GM18498 (cell line): ENCODE results near the gene EPHB3.
"Not testable (repeated sequence)": the region's sequence is repeated elsewhere in the genome, so short reads cannot be mapped to it uniquely, and the experiment has no call there.

Experiments used
- ATAC-seq: cut with Tn5 transposase; IDR thresholded peaks from one replicate; pipeline ENCODE4 v1.9.1; 2021; ENCODE audit warnings: mild to moderate bottlenecking, moderate library complexity; ENCODE audit not compliant: unreplicated experiment

EPHB3 gene

DNA sequence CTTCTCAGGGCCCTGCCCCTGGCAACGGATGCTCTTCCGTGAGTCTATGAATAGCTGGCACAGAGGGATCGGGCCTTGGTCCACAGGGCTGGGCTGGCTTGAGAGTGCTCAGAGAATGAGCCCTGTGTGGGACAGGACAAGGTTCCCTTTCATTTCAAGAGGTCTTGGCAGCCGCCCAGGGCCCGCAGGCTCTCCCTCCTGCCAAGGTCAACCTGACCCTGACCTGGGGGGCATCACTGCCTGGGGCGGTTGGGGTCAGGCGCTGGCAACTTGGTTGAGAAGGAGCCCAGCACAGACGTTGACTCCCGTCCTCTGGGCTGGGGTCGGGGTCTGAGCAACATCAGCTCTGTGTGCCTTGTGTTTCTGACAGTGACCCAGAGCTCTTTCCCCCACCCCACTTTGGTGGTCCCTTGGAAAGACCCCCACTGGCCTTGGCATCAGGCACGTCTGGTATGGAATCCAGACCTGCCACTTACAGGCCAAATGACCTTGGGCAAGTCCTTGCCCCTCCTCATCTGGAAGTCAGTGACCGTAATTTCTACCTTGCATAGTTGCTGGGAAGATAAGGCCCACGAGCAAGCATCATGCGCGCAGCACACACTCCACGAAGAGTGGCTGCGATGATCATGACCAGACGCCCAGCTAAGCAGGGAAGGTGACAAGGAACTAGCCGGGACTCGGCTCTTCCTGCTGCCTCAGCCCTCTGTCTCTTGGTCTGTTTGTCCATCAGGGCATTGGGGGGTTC is 36.4 kb downstream of the EPHB3 start:
- no peak for ATAC-seq

DNA sequence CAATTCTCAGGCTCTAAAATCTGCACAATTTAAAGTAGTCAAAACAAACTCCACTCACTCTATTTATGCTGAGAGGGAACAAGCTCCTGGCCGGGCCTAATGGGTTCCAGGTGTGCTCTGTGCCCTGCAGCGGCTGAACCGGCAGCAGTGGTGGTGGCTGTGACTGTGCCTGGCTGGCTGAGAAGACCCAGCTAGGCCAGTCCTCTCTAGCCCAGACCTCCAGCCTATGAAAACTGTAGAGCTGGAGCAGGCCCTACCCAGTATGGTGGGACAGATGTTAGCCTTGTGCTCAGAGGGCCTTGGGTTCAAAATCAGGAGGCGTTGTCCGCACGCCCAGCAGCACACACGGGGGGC is 37.0 kb downstream of the EPHB3 start:
- ATAC-seq = no peak

DNA sequence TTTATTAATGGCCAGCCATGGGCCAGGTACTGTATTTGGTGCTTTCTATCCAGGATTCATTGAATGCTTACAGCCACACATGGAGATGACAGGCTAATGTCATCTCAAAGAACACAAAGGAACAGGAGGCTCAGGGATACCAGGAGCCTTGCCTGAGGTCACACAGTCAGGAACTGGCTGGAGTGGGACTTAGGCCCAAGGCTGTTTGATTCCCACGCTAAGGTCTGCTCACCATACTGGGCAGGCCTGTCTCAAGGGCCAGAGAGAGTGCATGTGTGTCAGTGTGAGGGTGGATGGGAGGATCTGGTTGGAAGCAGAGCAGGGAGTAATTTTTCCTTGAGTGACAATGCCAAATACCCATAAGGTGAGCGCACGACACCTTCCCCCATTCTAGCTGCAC is 37.6 kb downstream of the EPHB3 start:
- no peak for ATAC-seq

DNA sequence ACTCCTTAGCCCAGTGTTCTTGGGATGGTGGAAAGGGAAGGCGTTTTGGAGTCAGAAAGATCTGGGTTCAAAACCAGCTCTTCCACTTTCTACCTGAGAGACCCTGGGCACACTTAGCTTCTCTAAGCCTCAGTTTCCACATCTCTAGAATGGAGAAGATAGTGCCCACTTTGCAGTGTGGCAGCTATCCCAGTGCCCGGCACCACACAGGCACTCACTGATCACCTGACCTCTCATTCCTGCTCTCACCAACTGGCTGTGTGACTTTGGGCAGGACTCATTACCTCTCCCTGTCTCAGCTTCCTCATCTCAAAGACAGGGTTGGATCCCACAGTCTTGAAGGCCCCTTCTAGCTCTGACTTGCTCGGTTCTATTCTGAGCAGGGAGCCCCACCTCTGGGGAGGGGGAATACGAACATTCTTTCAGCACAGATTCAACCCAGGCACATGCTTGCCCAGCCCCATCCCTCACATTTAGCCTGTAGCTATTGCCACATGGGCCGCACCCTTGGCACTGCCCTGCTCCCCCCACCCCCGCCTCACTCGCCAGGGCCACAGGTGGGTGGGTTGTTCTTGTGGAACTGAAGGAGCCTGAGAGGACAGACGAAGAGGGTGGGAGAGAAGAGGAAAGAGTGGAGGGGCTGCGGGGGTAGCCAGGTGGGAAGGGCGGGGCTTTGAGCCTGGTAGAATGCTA is 39.2 kb downstream of the EPHB3 start:
- no peak for ATAC-seq

DNA sequence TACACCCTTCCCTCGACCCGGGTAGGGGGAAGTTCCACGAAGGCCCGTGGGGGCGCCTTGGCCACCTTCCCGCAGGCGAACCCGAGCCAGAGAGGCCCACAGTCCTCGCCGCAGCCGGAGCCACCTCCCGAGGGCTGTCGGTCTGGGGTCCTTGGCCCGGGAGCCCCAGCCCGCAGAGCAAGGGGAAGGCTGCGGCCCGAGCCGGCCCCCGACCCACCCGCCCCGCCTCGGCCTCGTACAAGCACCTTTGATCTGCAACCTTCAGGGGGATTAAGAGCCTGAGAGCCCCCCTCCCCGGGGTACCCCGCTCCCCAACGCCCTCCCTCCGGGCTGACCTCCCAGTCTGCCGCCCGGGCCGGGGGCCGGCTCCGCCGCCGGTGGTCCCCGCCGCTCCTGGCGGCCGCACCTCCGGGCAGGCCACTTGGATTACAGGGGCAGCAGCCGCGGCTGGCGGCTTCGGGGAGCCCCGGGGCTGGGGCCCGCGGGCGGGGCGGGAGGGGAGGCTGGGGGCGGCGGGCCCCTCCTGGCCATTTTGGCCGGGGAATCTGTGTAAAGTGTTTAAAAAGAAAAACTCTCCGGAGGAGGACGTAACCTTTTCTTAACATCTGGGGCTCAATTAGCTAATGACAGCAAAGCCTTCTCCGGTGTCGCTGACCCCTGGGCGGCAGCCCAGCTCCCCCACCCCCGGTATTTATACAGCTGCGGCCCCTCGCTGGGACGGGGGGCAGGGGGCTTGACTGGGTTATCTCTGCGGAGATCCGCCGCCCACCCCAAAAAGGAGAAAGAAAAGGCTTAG is 40.2 kb downstream of the EPHB3 start:
- no peak for ATAC-seq

DNA sequence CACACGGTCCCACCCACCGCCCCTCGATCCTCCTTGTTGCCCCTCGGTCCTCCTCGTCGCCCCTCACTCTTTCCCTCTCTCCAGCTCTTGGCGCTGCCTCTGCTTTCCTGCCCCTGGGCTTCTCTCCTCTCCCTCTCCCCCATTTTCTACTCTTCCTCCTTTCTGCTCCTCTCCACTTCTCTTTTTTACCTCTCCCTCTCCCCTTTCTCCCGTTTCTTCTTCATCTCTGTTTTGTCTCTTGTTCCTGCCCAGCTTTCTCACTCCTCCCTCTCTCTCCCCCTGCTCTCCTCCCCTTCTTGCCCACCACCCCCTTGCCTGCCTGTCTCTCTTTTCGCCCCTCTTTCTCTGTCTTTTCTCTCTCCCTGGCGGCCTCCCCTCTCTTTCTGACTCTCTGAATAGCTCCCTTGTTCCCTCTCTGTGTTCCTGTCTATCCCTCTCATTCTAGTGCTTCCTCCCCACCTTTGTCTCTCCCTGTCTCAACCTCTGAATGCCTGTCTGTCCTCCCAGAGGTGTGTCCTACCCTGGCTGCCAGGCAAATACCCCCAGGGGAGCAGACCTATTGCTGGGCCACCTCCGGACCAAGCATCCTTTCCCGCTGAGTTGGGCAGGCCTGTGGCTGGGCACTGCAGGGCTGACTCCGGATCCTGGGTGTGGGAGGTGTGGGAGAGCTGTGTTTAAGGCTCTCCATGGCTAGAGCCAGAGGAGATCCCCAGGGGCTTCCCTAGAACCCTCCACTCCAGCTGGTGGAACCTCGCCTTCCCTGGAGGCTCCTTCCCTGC is 41.0 kb downstream of the EPHB3 start:
- no peak for ATAC-seq

DNA sequence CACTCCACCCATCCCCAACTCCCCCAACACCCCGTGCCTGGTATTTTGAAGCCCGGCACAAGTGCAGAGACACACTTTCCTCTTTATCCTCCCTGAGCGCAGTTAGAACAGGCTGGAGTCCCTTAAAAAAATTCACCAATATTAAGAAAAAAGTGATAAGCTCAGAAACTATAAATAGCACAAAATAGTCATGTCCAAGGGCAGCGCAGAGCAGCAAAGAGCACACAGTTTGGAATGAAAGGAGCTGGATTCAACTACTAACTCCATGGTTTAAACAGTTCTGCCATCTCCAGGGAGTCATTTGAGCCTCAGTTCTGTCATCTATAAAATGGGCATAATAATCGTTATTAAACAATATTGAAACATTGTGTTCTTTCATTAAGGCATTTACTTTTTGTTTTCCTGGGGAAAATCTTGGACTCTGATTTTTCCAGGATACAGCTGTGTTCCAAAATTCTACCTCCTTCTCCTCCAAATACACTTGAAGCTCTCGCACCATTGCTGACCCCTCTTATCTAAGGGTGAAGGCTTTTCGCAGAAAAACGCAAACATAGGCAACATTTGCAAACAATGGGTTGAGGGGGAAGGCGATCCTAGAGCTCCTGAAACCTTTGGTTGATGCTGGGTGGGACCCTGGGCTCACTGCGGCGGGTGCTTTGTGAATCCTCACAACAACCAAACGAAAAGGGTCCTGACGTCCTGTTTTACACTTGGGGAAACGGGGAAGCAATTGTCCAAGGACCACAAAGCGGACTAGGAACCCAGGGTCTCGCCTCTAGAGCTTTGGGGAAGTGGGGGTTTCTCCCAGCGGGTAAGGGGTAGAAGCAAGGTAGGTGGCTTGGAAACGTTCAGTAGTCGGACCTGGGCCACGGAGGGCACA is 41.8 kb downstream of the EPHB3 start:
- ATAC-seq = no peak

DNA sequence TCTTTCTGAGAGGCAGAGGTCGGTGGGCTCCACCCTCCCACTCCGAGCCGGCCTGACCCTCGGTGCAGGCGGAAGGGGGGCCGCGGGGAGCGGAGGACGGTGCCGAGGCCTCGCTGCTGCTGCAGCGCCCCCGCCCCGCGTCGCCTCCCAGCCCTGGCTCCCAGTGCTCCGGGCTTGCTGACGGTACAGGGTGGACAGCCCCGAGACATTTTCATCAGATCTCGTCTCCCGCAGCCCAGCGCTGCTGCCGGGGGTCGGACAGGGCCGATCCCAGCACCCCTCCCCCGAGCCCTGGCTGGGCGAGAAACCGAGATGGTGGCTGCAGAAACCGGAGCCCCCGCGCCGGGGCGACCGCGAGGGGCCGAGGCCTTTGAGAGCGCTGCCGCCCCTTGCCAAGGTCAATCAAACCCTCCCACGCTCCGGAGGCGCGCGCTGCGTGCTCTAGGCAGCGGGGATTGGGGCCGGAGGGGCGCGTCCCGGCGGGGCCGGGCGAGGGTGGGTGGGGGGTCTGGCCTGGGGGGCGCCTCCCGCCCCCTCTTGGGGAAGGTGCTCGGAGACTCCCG is 42.5 kb downstream of the EPHB3 start:
- ATAC-seq = no peak

DNA sequence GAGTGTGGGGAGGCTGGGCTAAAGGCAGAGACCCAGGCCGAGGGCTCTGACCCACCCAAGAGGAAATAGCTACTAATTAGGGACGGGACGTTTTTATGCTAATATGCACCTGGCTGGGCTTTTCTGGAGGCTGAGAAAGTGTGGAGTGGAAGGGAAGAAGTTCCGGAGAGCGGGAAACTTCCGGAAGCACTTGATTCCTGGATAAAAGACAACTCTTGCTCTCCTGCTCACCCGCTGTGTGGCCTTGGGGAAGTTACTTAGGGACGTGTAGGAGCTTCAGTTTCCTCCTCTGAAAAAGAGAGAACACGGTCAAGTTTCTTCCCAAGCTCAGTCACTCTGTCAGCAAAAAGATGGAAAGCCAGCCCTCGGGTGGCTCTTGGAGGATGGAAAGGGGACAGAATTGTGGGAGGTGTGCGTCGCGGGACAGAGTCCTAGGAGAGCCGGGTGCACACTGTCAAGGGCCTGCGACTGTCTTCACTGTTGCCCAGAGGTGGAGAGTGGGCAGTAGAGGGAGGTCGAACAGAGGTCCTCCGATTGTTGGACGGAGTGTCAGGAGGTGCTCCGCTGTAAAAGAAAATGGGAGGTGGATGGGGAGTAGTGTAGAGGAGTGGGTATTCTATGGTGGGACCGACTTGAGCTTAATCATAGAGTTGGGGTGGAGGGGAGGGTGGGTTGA is 43.2 kb downstream of the EPHB3 start:
- no peak for ATAC-seq

DNA sequence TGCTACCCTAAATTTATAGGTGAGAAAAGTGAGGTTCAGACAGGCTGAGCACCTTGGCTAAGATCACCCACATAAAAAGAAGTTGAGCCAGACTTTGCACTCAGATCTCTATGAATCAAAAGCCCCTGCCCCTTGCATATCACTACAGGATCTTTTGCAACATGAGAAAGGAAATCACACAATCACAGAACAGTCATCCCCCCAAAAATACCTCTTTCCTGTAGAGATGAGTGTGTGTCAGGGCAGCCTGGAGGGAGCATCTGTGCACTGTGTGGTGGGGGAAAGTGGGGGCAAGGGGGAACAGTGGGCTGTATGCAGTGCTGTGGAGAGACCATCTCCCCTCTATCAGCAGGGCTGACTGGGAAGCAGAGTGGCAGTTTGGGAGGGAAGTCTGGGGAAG is 46.6 kb downstream of the EPHB3 start:
- ATAC-seq = no peak

DNA sequence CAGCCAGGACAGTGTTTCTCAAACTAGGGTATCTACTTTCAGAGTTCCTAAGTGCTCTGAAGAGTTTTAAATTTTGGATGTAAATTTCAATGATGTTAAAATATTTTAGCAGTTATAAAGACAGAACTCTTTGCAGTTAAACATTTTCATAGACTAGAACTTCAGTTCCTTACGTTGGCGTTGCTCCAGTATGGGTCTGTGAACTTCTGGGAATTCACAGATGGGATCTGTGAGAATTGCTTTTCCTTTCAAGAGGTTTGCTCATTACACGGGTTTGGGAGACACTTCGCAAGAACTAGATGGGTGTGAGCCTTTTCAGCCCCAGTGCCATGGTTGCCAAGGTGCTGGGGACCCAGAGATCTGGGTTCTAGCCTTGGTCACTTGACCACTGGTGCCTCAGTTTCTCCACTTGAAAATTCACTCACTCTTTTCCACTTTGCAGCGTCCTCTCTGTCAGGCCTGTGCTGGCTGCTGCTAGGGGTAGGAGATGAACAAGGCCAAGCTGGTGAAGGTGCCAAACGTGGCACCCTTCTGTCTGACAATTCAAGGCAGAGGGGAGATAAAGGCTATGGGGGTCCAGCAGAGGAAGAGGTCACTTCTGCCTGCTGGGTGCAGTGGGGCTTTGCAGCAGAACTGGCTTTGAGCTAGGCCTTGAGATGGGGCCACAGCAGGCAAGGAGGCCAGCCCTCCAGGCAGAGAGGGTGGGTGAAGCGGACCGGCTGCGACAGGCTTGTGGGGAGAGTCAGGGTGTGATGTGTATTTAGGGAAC is 48.1 kb downstream of the EPHB3 start:
- no peak for ATAC-seq

DNA sequence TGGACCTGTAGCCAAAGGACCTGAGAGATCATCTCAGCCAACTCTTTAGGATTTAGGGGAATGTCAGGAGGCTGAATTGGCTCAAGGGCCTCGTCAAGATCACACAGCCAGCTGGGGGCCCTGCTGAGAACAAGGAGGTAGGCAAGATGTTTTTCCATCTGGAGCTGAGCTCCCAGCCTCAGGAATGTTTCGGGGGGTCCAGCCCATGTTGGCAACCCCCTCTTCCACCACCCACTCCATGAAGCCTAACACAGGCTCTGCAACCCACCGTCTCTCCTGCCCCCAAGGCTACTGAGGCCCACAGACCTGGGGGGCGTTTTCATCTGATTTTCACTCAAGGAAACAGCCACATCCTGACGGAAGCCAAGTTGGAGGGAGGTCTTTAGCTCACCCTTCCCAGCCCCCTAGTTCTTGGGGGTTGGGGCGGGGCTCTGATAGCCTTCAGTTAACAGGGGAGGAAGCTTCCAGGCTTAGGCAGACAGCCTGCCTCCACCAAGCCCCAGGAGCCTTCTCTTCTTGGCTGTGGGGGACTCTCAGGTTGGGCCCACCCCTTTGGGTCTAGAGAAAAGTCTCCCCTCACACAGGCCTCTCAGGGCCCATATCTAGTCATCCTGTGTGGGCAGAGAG is 48.8 kb downstream of the EPHB3 start:
- ATAC-seq = no peak

DNA sequence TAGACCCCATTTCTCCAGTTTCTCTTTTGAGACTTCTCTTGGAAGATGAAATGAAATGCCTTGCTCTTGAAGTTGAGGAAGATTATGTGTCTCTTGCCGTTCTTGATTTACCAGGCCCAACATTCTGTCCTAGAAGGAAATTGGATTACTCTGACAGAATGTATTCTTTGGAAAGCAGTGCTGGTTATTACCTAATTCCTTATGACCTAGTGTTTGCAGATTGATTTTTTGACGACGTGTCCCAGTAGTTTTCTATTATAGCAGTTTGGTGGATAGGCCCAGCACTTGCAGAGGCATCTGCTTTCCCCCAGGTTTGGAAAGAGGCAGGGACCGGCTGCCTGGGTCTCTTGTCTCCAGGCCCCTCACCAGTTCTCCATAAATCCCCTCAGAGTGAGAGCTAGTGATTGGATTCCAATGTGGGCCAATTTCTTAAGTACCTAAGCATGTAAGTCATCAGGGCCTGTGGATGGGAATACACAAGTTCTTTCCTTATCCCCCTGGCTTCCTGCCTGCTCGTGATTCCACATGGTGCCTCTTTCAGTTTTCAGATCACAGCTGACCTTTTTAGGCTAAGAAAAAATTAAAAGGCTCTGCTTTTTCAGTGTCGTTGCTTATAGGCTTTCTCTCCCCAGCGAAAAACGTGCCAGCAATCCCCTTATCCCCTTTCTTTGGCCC is 50.2 kb downstream of the EPHB3 start:
- ATAC-seq = no peak

DNA sequence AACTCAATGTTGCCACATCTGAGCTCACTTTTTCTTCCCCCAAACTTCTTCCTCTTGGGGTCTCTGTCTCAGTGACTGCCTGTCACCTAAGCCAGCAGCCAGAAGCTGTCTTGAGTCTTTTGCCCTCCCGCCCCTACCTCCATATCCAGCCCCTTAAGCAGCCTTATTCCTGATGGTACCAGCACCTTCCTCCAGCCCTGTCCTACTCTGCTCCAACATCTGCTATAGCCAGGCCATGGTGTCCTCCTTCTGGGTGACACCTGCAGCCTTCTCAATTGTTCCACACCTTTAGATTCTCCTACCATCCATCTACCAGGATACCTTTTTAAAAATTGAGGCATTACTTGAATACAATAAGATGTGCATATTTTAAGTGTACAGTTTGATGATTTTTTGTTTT is 53.8 kb downstream of the EPHB3 start:
- ATAC-seq = no peak

DNA sequence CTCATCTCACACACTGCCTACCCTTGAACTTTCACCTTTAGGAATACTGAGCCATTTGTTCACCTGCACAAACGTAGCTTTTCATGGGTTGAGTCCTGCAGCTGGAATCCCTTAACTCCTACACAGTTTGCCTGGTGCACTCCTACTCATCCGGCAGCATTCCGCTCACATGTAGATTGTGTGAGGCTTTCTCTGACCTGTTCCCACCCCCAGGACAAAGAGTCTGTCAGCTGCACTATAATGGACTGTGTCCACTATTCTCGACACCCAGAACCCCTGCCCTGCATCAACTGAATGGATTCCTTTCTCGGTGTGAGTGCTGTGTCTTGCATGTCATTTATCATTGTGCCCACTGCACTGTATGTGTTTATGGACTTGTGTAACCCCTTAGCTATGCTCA is 54.9 kb downstream of the EPHB3 start:
- ATAC-seq = no peak

DNA sequence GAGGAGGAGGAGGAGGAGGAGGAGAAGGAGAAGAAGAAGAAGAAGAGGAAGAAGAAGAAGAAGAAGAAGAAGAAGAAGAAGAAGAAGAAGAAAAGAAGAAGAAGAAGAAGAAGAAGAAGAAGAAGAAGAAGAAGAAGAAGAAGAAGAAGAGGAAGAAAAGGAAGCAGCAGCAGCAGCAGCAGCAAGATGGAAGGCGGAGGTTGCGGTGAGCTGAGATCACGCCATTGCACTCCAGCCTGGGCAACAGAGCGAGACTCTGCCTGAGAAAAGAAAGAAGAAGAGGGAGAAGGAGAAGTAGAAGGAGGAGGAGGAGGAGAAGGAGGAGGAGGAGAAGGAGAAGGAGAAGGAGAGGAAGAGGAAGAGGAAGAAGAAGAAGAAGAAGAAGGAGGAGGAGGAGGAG is 55.7 kb downstream of the EPHB3 start:
- not testable (repeated sequence) for ATAC-seq

DNA sequence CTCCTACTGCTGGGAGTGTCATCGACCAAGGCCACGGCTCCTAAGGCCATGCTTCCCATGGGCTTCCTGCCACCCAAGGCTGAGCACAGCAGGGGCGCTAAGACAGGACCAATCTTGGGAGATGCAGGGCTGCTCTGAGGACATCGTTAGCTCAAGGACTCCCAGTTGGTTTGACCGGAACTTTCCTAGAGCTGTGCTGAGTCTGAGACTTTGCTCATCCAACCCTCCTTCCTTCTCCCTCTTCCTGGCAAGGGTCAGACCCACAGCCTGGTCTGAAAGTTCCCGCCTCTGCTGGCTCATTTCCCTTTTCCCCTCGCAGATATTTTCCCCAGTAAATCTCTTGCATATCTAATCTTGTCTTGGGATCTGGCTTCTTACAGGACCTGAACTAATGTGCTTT is 57.2 kb downstream of the EPHB3 start:
- ATAC-seq = no peak

DNA sequence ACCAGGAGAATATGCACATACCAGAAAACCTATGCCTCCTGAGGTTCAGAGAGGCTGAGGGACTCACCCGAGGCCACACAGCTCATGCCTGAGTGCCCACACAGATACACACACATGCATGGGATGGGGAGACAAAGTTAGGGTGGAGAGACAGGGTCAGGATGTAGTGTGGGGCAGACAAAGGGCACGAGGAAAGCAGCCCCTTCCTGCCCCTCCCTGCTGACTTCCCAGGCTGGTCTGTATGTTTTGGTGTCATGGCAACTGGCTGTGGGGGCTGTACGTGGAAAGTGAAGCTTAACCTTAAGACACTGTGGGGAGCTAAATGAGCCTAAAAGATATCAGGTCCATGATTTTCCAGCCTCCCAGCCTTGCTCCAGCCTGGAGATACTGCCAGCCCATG is 57.8 kb downstream of the EPHB3 start:
- no peak for ATAC-seq
